ENCODE results near the gene TMEM95. TPM values are rescaled to one million over a fixed set of nuclear protein-coding genes. Genes with fewer than 3 reads are reported as not detected.

Gene TMEM95
- total and polyA plus RNA-seq, 11 donors = not detected

GRCh38 chr17:7318121-7318860 is 36.7 kb upstream of the TMEM95 start:
- intact Hi-C loops (cut with DNase I) = no loop called here
- Histone ChIP-seq H3K4me3 (no peak overlapping the region), H3K27me3 (no peaks in the 10 kb centered on the region), H3K27ac (no peak overlapping the region), H3K4me1 (peaks cover 3 to 24% (median 21%) of the 10 kb centered on the region in 12 donors), H3K9me3 (no peaks in the 10 kb centered on the region), H3K36me3 (peaks cover 3 to 85% (median 77%) of the 10 kb centered on the region in 9 donors)
- WGBS, 4 donors = 86 to 92% (median 91%) methylated on average over 10 to 13 of the region's 13 CpGs
- ATAC-seq (no peak), DNase-seq (no peak)
- TF ChIP-seq POLR2A (IDR thresholded peaks at IDR 0.05) (no peak), CTCF (IDR thresholded peaks at IDR 0.05) (no peak)

GRCh38 chr17:7321466-7321865 is 33.5 kb upstream of the TMEM95 start:
- Histone ChIP-seq H3K27ac (no peak overlapping the region), H3K36me3 (peaks cover 0 to 99% (median 89%) of the 10 kb centered on the region in 9 donors), H3K4me1 (peaks cover 0 to 8% (median 0%) of the 10 kb centered on the region in 12 donors), H3K9me3 (no peaks in the 10 kb centered on the region), H3K4me3 (no peak overlapping the region), H3K27me3 (no peaks in the 10 kb centered on the region)
- intact Hi-C loops (cut with DNase I) = loop anchor here in 1 of 10 donors (1.0 kb wide), 1 partner anchor 11 kb away; no protein-coding TSS in a partner anchor
- TF ChIP-seq CTCF (IDR thresholded peaks at IDR 0.05) = no peak
- no peak for TF ChIP-seq POLR2A (IDR thresholded peaks at IDR 0.05)
- ATAC-seq (no peak), DNase-seq (no peak)
- 83 to 93% (median 89%) methylated on average over 9 to 15 of the region's 15 CpGs for WGBS, 4 donors

GRCh38 chr17:7322520-7323194 is 32.3 kb upstream of the TMEM95 start:
- peaks cover 0 to 91% (median 82%) of the 10 kb centered on the region in 9 donors for H3K36me3 ChIP-seq
- no peaks in the 10 kb centered on the region for H3K9me3 ChIP-seq
- ATAC-seq (no peak), DNase-seq (no peak)
- H3K4me3 ChIP-seq = no peak overlapping the region
- no peaks in the 10 kb centered on the region for H3K27me3 ChIP-seq
- intact Hi-C loops (cut with DNase I) = no loop called here
- no peak overlapping the region for H3K27ac ChIP-seq
- 88 to 93% (median 92%) methylated on average over 9 to 22 of the region's 22 CpGs for WGBS, 4 donors
- TF ChIP-seq CTCF (IDR thresholded peaks at IDR 0.05) (no peak), POLR2A (IDR thresholded peaks at IDR 0.05) (no peak)
- H3K4me1 ChIP-seq = peaks cover 0 to 8% (median 0%) of the 10 kb centered on the region in 12 donors

- H3K27ac ChIP-seq = no peak overlapping the region
- intact Hi-C loops (cut with DNase I) = no loop called here
- 64 to 70% (median 67%) methylated on average over 33 to 39 of the region's 39 CpGs for WGBS, 4 donors
- H3K9me3 ChIP-seq = no peaks in the 10 kb centered on the region
- peak in 2 of 4 donors; percentile 22 to 40 for ATAC-seq
- H3K4me1 ChIP-seq = peaks cover 0 to 17% (median 9%) of the 10 kb centered on the region in 12 donors
- no peak overlapping the region for H3K4me3 ChIP-seq
- H3K27me3 ChIP-seq = no peaks in the 10 kb centered on the region
- peak in 3 of 5 donors; percentile 52 to 77 (median 61) for DNase-seq
- H3K36me3 ChIP-seq = peaks cover 0 to 79% (median 70%) of the 10 kb centered on the region in 9 donors
- TF ChIP-seq CTCF (IDR thresholded peaks at IDR 0.05) = peak; percentile 54 to 80 (median 72)
- TF ChIP-seq POLR2A (IDR thresholded peaks at IDR 0.05) = no peak
These were observed 31.1 kb upstream of the TMEM95 start for GRCh38 chr17:7323731-7324437.

Measured in heart left ventricle (tissue), 16 donors.